ENCODE data around the gene POLR3C.
A peak's percentile ranks its signal among the peaks of the same experiment; 100 is the strongest.
"Not testable (repeated sequence)": the region's sequence is repeated elsewhere in the genome, so short reads cannot be mapped to it uniquely, and the experiment has no call there.

The POLR3C gene

DNA sequence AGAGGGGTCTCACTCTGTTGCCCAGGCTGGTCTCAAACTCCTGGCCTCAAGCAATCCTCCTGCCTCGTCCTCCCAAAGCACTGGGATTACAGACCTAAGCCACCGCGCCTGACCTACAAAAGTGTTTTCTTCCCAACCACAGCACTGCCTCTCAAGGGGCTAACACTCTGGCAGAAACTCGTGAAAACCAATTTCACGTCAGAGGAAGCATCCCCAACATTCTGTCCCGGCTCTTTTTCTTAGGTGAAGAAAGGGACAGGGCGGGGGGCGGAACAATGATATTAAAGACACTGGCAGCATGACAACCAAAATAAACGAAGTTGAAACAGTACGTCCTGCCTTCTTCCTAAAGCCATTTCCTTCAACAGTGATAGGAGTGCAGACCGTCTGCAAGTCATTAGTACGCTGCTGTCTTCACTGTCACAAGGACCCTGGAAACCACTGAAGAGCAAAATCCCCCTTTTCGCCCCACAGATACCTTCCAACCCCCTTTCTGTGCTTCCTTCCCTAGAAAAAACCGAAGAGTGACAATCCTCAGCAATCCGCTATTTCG, 1.1 kb upstream of the POLR3C start:
- not testable (repeated sequence) for DNase-seq (ENCODE audit: low spot score)

DNA sequence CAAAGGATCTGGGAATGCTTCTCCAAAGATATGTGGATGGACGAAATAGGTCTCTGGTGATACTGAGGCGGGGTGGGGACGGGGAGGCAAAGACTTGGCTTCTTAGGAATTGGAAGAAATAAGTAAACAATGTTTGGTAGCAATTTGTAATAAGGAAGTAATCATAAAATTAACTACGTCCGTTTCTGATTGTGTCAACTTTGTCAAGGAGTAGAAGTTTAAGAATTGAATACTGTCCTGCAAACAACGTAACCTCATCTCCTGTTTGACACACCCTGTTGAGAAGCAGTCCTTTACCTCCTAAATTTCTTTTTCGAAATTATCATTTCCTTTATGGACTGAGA, 471 bp downstream of the POLR3C start:
- no peak for DNase-seq (ENCODE audit: low spot score)

DNA sequence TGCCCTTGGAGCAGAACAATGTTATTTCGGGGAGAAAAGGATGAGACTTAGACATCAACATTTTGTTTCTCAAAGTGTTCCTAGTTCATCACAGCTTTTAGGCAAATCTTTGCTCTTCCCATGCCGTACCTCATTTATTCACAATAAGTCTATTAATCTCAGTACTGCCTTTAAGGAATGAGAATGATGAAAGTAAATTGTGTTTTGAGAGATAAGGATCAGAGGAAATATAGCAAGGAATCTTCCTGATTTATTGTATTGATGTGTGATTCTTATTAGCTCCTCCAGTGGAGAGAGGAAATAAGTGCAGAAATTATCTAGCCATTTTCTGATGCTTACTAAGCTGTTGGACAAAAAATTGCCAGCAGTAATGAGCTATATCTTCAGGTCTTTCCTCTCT, 2.0 kb downstream of the POLR3C start:
- no peak for DNase-seq (ENCODE audit: low spot score)

DNA sequence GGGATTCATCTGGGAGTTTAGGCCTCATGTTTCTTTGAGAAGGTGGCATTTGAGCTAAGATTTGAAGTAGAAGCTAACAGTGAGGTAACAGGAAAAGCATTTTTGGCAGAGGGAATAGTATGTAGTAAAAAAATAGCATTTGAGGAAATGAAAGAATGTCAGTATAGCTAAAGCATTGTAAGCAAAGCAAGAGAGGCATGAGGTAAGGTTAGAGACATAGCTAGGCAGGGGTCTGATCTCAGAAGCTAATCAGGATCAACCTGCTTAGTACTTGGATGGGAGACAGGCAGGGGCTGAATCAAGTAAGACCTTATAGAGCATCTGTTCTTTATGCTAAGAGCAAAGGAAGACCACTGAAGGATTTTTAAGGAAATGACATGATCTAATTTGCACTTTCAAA, 4.0 kb downstream of the POLR3C start:
- DNase-seq (ENCODE audit: low spot score) = no peak

DNA sequence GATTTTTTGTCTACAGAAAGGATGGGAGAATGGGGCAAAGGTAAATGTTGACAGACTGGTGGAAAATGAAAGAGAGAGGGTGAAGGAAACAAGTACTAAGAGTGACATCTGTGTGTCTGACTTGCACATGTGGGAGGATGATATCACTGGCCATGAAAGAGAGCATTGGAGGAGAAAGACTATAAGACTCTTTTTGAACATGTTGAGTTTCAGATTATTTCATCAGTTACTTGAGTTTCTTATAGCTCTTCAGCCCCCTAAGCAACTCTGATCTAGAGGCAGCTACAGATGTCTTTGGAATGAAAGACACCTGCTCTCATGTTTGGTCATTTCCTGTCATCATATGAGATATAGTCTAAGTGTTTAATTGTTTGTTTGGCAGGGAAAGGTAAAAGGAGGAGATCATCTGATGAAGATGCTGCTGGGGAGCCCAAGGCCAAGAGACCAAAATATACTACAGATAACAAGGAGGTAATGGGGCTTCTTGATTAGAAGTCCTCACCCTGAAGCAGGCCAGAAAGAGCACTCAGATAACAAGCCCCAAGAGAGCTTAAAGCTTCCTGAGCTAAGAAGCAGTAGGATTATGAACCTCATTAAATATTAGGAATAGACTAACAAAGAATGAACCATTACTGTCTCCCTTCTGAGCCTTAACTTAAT, 4.5 kb downstream of the POLR3C start:
- DNase-seq (ENCODE audit: low spot score) = no peak

DNA sequence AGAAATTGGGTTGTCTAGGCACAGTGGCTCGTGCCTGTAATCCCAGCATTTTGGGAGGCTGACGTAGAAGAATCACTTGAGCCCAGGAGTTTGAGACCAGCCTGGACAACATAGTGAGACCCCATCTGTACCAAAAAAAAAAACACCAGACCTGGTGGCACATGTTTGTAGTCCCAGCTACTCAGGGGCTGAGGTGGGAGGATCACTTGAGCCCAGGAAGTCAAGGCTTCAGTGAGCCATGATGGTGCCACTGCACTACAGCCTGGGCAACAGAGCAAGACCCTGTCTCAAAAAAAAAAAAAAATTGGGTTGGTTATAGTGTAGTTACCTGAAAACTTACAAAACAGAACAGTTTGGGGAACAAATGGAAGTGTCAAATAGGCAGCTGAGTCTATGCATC, 6.8 kb downstream of the POLR3C start:
- not testable (repeated sequence) for DNase-seq (ENCODE audit: low spot score)

DNA sequence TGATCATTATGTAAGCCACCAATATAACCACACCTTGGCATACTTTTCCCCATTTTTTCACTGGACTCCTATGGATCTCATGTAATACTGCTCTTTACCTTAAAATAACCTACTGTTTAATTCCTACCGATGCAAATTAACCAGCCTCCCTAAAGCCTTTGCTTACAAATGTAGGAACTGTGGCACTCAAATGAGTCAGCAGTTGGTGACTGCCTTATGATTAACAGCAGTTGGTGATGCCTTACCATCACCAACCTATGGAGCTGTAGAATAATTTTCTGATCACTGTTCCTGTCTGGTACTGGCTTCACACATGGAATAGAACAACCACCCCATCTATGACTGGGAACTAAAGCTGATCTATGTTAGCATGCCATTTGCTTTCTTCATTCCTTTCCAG, 13.7 kb downstream of the POLR3C start:
- no peak for DNase-seq (ENCODE audit: low spot score)

DNA sequence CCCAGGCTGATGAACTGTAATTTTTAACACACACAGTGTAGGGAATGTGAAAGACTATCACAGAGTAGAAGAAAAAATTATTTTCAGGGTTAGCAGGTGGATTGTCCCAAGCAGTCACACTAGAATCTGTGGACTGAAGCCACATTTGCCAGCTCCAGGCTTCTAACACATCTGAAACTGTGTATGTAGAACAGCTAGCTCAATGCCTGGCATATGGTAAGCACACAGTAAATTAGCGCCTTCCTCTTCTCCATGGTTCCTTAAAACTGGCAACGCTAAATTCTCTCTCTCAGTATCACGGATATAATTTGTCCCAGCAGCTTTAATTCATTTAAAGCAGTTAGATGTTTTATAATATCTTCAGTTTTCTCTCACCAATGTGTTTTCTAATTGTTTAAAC, 19.0 kb downstream of the POLR3C start:
- DNase-seq (ENCODE audit: low spot score) = no peak

DNA sequence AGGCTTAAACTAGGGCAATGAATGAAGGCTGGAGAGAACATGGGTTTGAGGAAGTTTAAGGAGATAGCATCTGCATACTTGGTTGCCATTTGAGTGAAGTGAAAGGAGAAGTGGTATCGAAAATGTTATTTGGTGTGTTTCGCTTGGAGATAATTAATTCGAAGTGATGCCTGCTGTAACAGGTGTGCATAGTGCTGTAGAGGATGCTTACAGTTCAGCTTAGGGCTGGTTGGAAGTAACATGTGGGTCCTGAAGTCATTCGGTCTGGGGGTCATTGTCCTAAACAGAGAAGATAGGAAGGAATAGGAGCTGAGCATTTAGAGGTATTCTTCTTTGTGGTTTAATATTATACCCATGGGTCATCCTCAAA, 21.1 kb downstream of the POLR3C start:
- no peak for DNase-seq (ENCODE audit: low spot score)

DNA sequence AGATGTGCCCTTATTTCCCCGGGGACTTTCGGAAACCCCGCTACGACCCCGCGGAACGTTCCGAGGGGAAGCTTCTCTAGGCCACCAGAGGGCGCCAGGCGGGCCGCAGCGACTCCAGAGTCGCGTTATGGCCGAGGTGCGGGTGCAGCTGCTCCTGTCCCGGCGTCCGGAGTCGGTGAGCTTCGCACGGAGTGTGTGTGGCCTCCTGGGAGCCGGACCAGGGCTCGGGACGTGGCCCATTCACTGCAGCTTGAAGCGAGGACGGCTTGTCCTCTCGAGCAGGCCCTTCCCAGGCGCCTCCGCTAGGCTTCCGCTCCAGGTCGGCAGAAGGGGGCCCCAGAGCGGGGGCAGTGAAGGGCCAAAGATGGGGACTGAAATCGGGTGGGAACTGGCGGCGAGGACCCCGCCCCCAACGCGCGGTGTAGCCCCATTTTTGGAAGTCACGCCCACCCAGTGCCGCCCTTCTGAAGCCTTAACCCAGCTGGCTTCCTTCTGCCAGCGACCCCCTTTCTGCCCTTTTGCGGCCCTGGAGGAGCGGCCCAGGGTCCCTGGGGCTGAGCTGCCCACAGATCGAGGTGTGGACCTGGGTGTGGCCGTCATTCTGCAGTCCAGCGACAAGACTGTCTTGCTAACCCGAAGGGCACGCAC, 21.6 kb downstream of the POLR3C start, which contains the start of gene NUDT17:
NUDT17 (plus strand) TSS at position 117 of the 648 bp plus-strand sequence; CDS start at position 128, 11 bp downstream.
- peak; percentile 83 for DNase-seq (ENCODE audit: low spot score)

DNA sequence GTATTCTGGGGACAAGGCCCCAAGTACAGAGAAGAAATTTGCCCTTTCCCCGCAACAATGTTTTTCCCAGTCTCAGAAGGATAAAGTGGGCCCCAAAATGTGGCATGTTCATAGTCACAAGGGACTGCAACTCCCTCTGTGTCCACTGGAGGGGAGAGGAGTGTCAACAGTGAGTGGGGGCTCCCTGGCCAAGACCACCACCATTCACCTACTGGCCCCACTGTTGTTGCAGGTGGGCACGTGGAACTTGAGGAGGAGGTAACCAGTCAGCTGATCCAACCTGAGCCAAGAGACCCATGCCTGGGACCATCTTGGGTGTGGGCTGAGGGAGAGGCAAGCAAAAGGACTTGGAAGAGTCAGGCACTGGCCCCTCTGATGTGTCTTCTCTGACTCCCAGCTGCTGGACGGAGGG, 22.2 kb downstream of the POLR3C start:
- DNase-seq (ENCODE audit: low spot score) = peak; percentile 65

DNA sequence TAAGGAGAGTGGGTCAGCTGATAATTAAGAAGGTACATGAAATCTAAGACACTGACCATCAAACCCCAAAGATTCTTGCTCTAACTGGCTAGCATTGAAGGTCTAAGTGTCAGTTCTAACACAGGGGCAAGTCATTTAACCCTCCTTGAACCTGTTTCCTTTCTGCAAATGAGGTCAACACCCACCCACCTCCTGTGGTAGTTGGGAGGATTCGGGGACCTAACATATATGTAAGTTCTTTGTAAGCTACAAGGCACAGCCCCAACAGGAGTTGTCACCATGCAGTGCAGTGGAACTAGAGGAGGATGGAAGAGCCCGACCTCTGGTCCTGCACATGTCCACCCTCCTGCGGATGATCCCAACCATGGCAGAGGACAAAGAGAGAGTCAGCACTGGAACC, 23.8 kb downstream of the POLR3C start:
- no peak for DNase-seq (ENCODE audit: low spot score)

DNA sequence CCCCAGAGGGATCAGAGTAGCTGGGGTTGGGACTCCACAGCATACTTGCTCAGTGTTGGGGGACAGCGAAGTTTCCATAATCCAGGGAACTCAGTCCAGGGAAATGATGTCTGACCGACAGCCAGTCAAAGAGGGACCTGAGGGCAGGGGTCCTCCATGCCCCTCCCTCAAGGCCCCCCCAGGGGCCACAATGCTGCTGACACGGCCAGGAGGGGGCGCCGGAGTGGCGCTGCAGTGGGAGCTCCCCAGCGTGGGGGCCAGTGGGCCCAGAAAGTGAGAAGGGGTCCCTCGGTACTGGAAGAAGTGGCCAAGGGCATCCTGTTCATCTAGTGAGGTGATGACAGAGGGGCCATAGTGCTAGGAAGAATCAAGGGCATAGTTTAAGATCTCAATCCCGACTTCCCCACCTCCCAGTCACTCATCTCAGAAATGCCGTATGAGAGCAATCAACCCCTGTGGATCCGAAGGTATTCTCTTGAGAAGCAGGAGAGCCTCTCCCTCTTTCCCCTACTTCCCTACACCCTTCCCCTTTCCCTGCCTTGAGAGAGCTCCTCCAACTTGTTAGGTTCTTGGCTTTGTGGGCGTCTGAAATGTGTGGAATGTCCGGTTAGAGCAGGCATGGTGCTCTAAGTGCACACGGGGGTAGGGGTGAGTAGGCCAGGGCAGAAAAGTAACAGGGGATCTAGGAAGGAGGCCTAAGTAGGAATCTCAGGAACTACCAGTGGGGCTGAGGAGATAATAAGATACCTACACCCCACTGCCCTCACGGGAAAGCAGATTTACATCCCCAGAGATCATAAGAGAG, 25.6 kb downstream of the POLR3C start:
- DNase-seq (ENCODE audit: low spot score) = no peak

DNA sequence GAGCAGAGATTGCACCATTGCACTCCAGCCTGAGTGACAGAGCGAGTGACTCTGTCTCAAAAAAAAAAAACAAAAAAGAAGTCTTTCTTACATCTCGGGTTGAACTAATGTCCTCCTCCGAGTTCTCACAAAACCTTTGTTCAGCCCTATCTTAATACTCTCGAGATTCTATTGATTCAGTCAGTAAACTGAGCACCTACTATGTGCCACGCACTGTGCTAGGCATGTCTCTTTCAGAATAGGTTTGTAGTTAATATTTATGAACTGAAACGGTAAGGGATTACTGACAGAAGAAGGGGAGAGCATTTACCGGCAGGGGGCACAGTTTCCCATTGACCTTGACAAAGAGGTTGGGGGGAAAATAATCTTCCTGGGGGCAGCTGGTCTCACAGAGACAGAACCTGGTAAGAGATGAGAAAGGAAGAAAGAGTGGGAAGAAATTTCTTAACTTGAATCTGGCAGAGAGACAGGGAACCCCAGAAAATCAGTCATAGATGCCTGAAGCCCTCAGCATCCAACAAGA, 31.5 kb downstream of the POLR3C start:
- no peak for DNase-seq (ENCODE audit: low spot score)

DNA sequence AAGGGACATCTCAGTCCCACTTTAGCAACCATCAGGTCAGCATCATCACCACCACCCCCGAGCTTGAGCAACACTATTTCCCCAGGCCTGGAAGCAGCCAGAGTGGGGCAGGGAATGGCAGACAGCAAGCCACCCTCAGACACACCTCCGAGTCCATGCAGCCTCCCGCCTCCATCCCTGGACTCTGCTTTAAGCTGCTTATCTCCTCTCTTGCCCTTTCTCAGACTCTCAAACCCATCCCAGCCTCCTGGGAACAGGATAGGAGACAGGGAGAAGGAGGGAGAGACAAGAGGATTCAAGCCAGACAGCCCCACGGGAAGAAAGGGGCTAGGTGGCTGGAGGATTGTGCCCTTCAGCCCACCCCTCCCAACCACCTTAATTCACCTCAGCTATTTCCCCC, 33.2 kb downstream of the POLR3C start:
- no peak for DNase-seq (ENCODE audit: low spot score)

DNA sequence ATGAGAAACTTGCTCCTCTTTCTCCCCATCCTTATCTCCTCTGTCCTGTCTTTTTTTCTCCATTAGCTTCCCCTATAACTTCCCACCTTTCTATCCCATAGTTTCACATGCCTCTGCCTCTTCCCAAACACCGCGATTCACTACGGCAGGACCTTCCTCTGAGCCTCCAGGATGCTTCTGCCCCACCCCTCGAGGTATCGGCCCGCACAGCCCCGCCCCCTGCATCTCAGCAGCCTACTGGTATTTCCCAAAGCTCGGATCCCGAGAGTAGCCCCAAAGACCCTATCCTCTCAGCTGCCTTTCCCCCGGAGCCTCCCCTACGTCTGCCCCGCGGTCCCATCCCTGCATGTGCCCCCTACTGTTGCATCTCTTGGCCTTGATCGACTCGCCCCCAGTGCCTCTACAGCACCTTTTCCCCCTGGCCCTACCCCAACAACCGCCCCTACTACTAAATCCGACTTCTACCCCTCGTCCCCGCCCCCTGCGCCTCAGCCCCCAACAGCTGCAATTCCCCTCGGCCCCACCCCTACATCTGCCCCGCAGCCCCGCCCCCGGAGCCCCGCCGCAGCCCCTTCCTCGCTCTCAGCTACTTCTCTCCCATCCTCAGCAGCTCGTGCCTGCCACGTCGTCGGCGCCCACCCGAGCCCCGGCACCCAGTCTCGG, 34.4 kb downstream of the POLR3C start:
- peak; percentile 59 for DNase-seq (ENCODE audit: low spot score)

DNA sequence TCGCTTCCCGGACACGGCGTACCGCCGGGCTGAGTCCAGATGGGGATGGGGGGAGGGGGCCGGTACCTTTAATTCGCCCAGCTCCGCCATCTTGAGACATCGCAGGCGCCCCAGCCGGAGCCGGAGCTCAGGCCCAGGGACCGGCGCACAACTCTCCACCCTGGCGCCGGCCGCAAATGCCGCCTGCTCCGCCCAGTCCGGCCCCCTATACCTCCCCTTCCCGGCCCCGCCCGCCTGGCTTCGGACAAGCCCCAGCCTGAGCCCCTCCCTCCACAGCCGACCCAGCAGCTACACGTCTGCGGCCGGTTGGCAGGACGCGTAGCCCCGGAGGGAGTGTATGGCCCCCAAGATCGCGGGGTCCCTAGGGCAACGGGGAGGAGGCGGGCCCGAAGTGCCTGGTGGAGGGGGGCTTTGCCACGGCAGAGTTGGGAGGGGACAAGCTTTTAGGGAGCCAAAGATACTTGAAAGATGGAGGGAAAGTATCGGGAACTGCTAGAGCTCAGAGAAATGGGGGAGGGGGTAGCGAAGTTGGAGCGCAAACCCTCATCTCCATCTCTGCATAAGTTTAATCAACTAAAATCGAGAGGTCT, 35.0 kb downstream of the POLR3C start, which contains the start of gene PIAS3:
PIAS3 (minus strand) TSS at position 181 of the 590 bp plus-strand sequence; CDS start at position 90, 91 bp downstream.
- peak; percentile 90 for DNase-seq (ENCODE audit: low spot score)

DNA sequence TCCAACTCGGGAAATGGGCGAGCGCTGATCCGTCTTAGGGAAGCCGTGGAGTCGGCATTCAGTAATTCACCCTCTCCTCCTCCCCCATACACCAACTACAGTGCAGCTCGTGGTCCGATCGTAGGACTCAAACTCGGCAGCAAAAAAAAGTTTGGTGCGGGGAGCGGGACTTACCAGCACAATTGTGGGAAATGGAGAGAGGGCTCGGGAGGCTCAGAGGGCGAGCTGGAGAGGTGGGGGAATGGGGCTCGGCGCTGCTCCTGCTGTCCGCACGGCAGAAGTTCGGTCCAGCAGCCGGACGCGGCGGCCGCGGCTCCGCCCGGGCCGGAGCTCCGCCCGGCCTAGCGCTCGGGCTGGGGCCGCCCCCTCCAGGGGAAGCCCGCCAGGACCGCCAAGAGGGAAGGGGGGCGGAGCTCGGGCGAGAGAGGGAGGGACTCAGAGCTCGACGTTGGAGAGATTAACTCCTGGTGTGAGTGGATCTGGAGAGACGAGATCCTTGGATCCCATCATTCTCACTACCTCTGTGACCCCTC, 35.6 kb downstream of the POLR3C start:
- peak; percentile 88 for DNase-seq (ENCODE audit: low spot score)

DNA sequence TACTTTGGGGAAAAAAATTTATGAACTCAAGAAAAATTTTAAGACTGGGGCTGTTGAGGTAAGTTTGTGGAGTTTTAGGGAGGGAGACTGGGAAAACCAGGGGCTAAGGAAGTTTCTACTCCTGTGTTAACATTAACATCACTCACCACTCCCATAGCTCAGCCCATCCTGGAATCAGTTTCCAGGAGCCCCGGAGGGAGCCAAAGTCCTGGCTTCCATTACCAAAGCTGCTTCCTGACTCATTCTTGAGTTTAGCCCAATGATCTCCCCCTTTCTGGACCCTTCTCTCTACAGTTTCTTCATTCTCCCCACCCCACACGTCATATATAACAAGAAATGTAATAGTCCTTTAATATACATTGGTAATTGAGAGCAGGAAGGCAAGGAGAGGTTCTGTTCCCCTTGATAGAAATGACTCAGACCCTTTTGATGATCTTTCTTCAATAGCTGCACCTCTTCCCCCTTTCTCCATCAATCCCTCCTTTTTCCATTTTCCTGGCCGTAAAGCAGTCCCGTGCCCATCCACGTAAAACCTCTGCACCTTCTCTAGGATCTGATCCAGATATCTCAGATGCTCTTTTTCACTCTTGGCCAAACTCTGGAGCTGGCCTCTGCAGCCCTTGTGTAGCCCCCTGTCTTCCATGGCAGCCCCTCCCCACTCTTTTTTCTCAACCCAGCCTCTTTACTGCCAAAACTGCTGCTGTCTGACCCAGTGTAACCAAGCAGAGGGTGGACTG, 39.5 kb downstream of the POLR3C start:
- no peak for DNase-seq (ENCODE audit: low spot score)

DNA sequence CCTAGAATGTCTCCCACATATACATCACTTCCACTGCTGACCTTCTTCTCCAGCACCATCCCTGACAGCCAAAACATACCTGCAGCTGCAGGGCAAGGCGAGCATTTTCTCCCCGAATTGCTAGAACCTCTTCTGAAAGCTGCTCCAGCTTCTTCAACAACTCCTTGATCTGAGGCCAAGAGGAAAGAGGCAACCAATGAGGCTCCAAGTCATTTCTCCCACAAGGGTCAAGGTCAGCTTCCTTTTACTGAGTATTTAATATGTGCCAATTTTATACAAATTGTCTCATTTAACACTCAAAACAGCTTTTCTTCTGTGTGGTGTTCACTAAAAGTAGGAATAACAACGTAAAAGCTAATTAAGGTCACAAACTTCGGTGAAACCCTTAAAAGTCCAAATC, 44.2 kb downstream of the POLR3C start:
- no peak for DNase-seq (ENCODE audit: low spot score)
